H9 (cell line): ENCODE measurements around the gene ATF2. TPM values are rescaled to one million over a fixed set of nuclear protein-coding genes. Genes with fewer than 3 reads are reported as not detected.

Experiments
- DNase-seq: peaks from one replicate; pipeline ENCODE4 v3.0.0-alpha.2; 2017
- H2AFZ ChIP-seq: one replicate; pipeline ENCODE4 v1.6.1; 2013; ENCODE audit warnings: mild to moderate bottlenecking, low read length, control low read depth, moderate library complexity
- H2AK5ac ChIP-seq: 2 replicates; pipeline ENCODE4 v1.6.1; 2013; ENCODE audit warnings: low read length, control low read depth, mixed read lengths; ENCODE audit not compliant: insufficient read length
- H2BK120ac ChIP-seq: one replicate; pipeline ENCODE4 v1.6.1; 2013; ENCODE audit warnings: low read depth, mild to moderate bottlenecking, low read length, control low read depth, inconsistent platforms; ENCODE audit not compliant: poor library complexity, severe bottlenecking
- H2BK12ac ChIP-seq: 2 replicates; pipeline ENCODE4 v1.6.1; 2013; ENCODE audit warnings: low read length, control low read depth, mixed read lengths, low read depth; ENCODE audit not compliant: insufficient read length
- H2BK15ac ChIP-seq: 2 replicates; pipeline ENCODE4 v1.6.1; 2013; ENCODE audit warnings: low read depth, low read length, control low read depth
- H2BK20ac ChIP-seq: one replicate; pipeline ENCODE4 v1.6.1; 2013; ENCODE audit warnings: low read depth, mild to moderate bottlenecking, low read length, control low read depth, inconsistent platforms; ENCODE audit not compliant: poor library complexity, severe bottlenecking
- H2BK5ac ChIP-seq: 2 replicates; pipeline ENCODE4 v1.6.1; 2013; ENCODE audit warnings: low read length, control low read depth, mixed read lengths; ENCODE audit not compliant: insufficient read length
- H3K14ac ChIP-seq: 2 replicates; pipeline ENCODE4 v1.6.1; 2013; ENCODE audit warnings: low read length, control low read depth; ENCODE audit not compliant: insufficient read depth
- H3K18ac ChIP-seq: 2 replicates; pipeline ENCODE4 v1.6.1; 2013; ENCODE audit warnings: low read depth, mild to moderate bottlenecking, mixed read lengths, low read length, control low read depth; ENCODE audit not compliant: insufficient read length
- H3K23ac ChIP-seq: 2 replicates; pipeline ENCODE4 v1.6.1; 2013; ENCODE audit warnings: low read length, control low read depth, mixed read lengths, low read depth; ENCODE audit not compliant: insufficient read length
- H3K23me2 ChIP-seq: 2 replicates; pipeline ENCODE4 v1.6.1; 2013; ENCODE audit warnings: low read depth, mild to moderate bottlenecking, mixed read lengths, low read length, control low read depth; ENCODE audit not compliant: insufficient read length, poor library complexity, severe bottlenecking
- H3K27ac ChIP-seq: 2 replicates; pipeline ENCODE4 v1.5.1; 2013; ENCODE audit warnings: low read length, control low read depth, mixed read lengths, low read depth; ENCODE audit not compliant: insufficient read length
- H3K27me3 ChIP-seq: 2 replicates; pipeline ENCODE4 v1.6.1; 2013; ENCODE audit warnings: low read length, control low read depth, inconsistent platforms; ENCODE audit not compliant: insufficient read depth
- H3K4ac ChIP-seq: 2 replicates; pipeline ENCODE4 v1.6.1; 2013; ENCODE audit warnings: low read depth, mild to moderate bottlenecking, control low read depth, inconsistent platforms, low read length, moderate library complexity
- H3K4me1 ChIP-seq: 2 replicates; pipeline ENCODE4 v1.6.1; 2013; ENCODE audit warnings: low read length, control low read depth, inconsistent platforms; ENCODE audit not compliant: insufficient read depth
- H3K4me2 ChIP-seq: 2 replicates; pipeline ENCODE4 v1.6.1; 2013; ENCODE audit warnings: low read length, control low read depth, mixed read lengths; ENCODE audit not compliant: insufficient read length, insufficient read depth
- H3K56ac ChIP-seq: 2 replicates; pipeline ENCODE4 v1.6.1; 2013; ENCODE audit warnings: low read depth, mild to moderate bottlenecking, mixed read lengths, low read length, control low read depth; ENCODE audit not compliant: insufficient read length
- H3K79me1 ChIP-seq: 2 replicates; pipeline ENCODE4 v1.6.1; 2013; ENCODE audit warnings: low read depth, mild to moderate bottlenecking, moderate library complexity, low read length, control low read depth, inconsistent platforms; ENCODE audit not compliant: insufficient read depth, poor library complexity, severe bottlenecking
- H3K79me2 ChIP-seq: 2 replicates; pipeline ENCODE4 v1.6.1; 2013; ENCODE audit warnings: low read length, control low read depth, inconsistent platforms; ENCODE audit not compliant: insufficient read depth
- H3K9ac ChIP-seq: 2 replicates; pipeline ENCODE4 v1.6.1; 2013; ENCODE audit warnings: low read length, control low read depth, mixed read lengths; ENCODE audit not compliant: insufficient read length; ENCODE audit errors: extremely low read depth
- H3K9me3 ChIP-seq: one replicate; pipeline ENCODE4 v1.6.1; 2013; ENCODE audit warnings: low read depth, low read length, inconsistent platforms; ENCODE audit not compliant: control insufficient read depth
- H3T11ph ChIP-seq: one replicate; pipeline ENCODE4 v1.6.1; 2013; ENCODE audit warnings: mild to moderate bottlenecking, low read length, control low read depth, inconsistent platforms
- H4K20me1 ChIP-seq: one replicate; pipeline ENCODE4 v1.6.1; 2013; ENCODE audit not compliant: control insufficient read depth, insufficient read length, insufficient read depth
- H4K5ac ChIP-seq: 2 replicates; pipeline ENCODE4 v1.6.1; 2013; ENCODE audit warnings: low read depth, mild to moderate bottlenecking, mixed read lengths, low read length, control low read depth; ENCODE audit not compliant: insufficient read length
- H4K8ac ChIP-seq: replicated peaks from 2 replicates; pipeline ENCODE4 v1.6.1; 2013; ENCODE audit warnings: low read length, control low read depth, mixed read lengths, low read depth; ENCODE audit not compliant: insufficient read length
- H4K91ac ChIP-seq: 2 replicates; pipeline ENCODE4 v1.6.1; 2013; ENCODE audit warnings: low read depth, mild to moderate bottlenecking, moderate library complexity, mixed read lengths, low read length, control low read depth; ENCODE audit not compliant: insufficient read length
- H3K27ac Mint-ChIP-seq, 3 experiments: 2 replicates in 2 of 3; 3 replicates in 1 of 3; pipeline ENCODE4 v1.8.0; 2020 to 2021; ENCODE audit warnings: mixed read lengths in 3 of 3, mild to moderate bottlenecking in 1 of 3, moderate library complexity in 1 of 3
- H3K27me3 Mint-ChIP-seq: 2 replicates; pipeline ENCODE4 v1.8.0; 2021; ENCODE audit warnings: low read depth, mild to moderate bottlenecking, moderate library complexity, mixed read lengths
- H3K36me3 Mint-ChIP-seq, 3 experiments: 2 replicates in 2 of 3; 3 replicates in 1 of 3; pipeline ENCODE4 v1.8.0; 2020 to 2021; ENCODE audit warnings: low read depth in 3 of 3, mixed read lengths in 3 of 3; ENCODE audit not compliant: insufficient read depth in 1 of 3
- H3K4me1 Mint-ChIP-seq, 2 experiments: 2 replicates each; pipeline ENCODE4 v1.8.0; 2020; ENCODE audit warnings: mixed read lengths in 2 of 2
- H3K4me3 Mint-ChIP-seq, 2 experiments: 2 replicates in 1 of 2; 3 replicates in 1 of 2; pipeline ENCODE4 v1.8.0; 2020 to 2021; ENCODE audit warnings: mild to moderate bottlenecking in 2 of 2, mixed read lengths in 2 of 2, moderate library complexity in 1 of 2
- H3K9me3 Mint-ChIP-seq, 2 experiments: 2 replicates in 1 of 2; 3 replicates in 1 of 2; pipeline ENCODE4 v1.8.0; 2020; ENCODE audit warnings: mild to moderate bottlenecking in 2 of 2, mixed read lengths in 2 of 2, moderate library complexity in 1 of 2
- WGBS: extraction: QIAGEN DNeasy Blood & Tissue Kit; methylation state at CpG from one replicate; pipeline ENCODE4 v1.1.7; 2013; ENCODE audit warnings: missing lambda C conversion rate, low lambda C conversion rate, mixed read lengths; ENCODE audit not compliant: insufficient read length; ENCODE audit errors: extremely low coverage; 5-methylcytosine and 5-hydroxymethylcytosine counted together
- total RNA-seq: library from RNA; stranded (reverse); gene quantifications from 2 replicates; pipeline ENCODE4 v1.2.1, GENCODE V29; 2021
- TF ChIP-seq, protein P1 (sequence below): fragments of 200-600 bp; sonication (generic); conservative IDR thresholded peaks from 3 replicates; pipeline ENCODE4 v1.8.0; 2021; ENCODE audit warnings: antibody characterized with exemption, mild to moderate bottlenecking

Gene ATF2
- total RNA-seq, 1 experiment from 2014 or later = 40.9 TPM

DNA sequence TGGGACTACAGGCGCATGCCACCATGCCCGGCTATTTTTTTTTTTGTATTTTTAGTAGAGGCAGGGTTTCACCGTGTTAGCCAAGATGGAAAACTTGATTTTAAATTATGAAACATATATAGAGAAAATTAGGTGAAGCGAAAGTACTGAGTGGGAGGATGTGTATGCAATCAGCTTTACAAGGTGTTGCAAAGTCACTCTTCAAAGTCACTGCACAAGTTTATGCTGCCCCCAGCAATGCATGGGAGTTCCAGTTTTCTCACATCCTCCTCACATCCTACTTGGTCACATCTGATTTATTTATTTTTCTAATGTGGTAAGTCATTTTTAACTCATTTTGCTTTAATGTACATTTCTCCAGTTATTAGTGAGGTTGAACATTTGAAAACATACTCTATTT is 113.7 kb downstream of the ATF2 start:
- no peak overlapping the region for H4K5ac ChIP-seq
- no peak overlapping the region for H2BK120ac ChIP-seq
- no peak overlapping the region for H2BK5ac ChIP-seq
- no peak overlapping the region for H3K9ac ChIP-seq
- H3K9me3 Mint-ChIP-seq = no peaks in the 10 kb centered on the region
- H3K27me3 Mint-ChIP-seq = no peaks in the 10 kb centered on the region
- H3K79me1 ChIP-seq = no peaks in the 10 kb centered on the region
- H3K4me3 Mint-ChIP-seq = no peak overlapping the region
- no peak overlapping the region for H4K8ac ChIP-seq
- no peak overlapping the region for H2BK20ac ChIP-seq
- no peaks in the 10 kb centered on the region for H3K27me3 ChIP-seq
- no peaks in the 10 kb centered on the region for H3K79me2 ChIP-seq
- no peak overlapping the region for H2AK5ac ChIP-seq
- H3K14ac ChIP-seq = no peak overlapping the region
- H3K4ac ChIP-seq = no peak overlapping the region
- no CpG with 5 or more reads among the region's 4 CpGs for WGBS
- H3K23ac ChIP-seq = no peak overlapping the region
- H3K27ac ChIP-seq = no peak overlapping the region
- H3K4me1 ChIP-seq = peaks cover 7% of the 10 kb centered on the region; the same call in 1 of the 2 replicates
- H4K20me1 ChIP-seq = no peaks in the 10 kb centered on the region
- no peak overlapping the region for H3K4me2 ChIP-seq
- no peak overlapping the region for H3K27ac Mint-ChIP-seq
- H3K18ac ChIP-seq = no peak overlapping the region
- peaks cover 0 to 6% (median 3%) of the 10 kb centered on the region in 3 experiments; a peak in 2 of 7 replicates for H3K36me3 Mint-ChIP-seq
- no peak overlapping the region for H2BK12ac ChIP-seq
- no peak for DNase-seq
- H2AFZ ChIP-seq = no peak overlapping the region
- peaks cover 17 to 18% of the 10 kb centered on the region in 2 experiments for H3K4me1 Mint-ChIP-seq
- H3K23me2 ChIP-seq = no peaks in the 10 kb centered on the region
- no peak overlapping the region for H3T11ph ChIP-seq
- H3K9me3 ChIP-seq = no peaks in the 10 kb centered on the region
- no peak overlapping the region for H4K91ac ChIP-seq
- no peak overlapping the region for H2BK15ac ChIP-seq
- TF ChIP-seq, protein P1, sequence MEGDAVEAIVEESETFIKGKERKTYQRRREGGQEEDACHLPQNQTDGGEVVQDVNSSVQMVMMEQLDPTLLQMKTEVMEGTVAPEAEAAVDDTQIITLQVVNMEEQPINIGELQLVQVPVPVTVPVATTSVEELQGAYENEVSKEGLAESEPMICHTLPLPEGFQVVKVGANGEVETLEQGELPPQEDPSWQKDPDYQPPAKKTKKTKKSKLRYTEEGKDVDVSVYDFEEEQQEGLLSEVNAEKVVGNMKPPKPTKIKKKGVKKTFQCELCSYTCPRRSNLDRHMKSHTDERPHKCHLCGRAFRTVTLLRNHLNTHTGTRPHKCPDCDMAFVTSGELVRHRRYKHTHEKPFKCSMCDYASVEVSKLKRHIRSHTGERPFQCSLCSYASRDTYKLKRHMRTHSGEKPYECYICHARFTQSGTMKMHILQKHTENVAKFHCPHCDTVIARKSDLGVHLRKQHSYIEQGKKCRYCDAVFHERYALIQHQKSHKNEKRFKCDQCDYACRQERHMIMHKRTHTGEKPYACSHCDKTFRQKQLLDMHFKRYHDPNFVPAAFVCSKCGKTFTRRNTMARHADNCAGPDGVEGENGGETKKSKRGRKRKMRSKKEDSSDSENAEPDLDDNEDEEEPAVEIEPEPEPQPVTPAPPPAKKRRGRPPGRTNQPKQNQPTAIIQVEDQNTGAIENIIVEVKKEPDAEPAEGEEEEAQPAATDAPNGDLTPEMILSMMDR = no peak
- no peak overlapping the region for H3K56ac ChIP-seq
